ENCODE data around the gene ARID4B.
"Not testable (repeated sequence)": the region's sequence is repeated elsewhere in the genome, so short reads cannot be mapped to it uniquely, and the experiment has no call there.

ARID4B gene

GRCh38 chr1:235298758-235299157 lies 29.2 kb downstream of the ARID4B start:
- DNase-seq (ENCODE audit: low read depth), result no peak

GRCh38 chr1:235297579-235297978 lies 30.4 kb downstream of the ARID4B start:
- DNase-seq (ENCODE audit: low read depth), result no peak

- no peak for DNase-seq (ENCODE audit: low read depth)
Observed at GRCh38 chr1:235296729-235297128, 31.2 kb downstream of the ARID4B start.

- no peak for DNase-seq (ENCODE audit: low read depth)
Observed at GRCh38 chr1:235295902-235296350, 32.1 kb downstream of the ARID4B start.

GRCh38 chr1:235293322-235293942 lies 34.5 kb downstream of the ARID4B start:
- DNase-seq (ENCODE audit: low read depth), result no peak

- no peak for DNase-seq (ENCODE audit: low read depth)
Observed at GRCh38 chr1:235292790-235293189, 35.2 kb downstream of the ARID4B start.

- no peak for DNase-seq (ENCODE audit: low read depth)
Observed at GRCh38 chr1:235291599-235292091, 36.3 kb downstream of the ARID4B start.

GRCh38 chr1:235290740-235291502 lies 37.1 kb downstream of the ARID4B start:
- no peak for DNase-seq (ENCODE audit: low read depth)

GRCh38 chr1:235289859-235290739 lies 37.9 kb downstream of the ARID4B start:
- no peak for DNase-seq (ENCODE audit: low read depth)

- DNase-seq (ENCODE audit: low read depth), result no peak
Observed at GRCh38 chr1:235287208-235287882, 40.6 kb downstream of the ARID4B start.

GRCh38 chr1:235286667-235287066 lies 41.3 kb downstream of the ARID4B start:
- no peak for DNase-seq (ENCODE audit: low read depth)

- DNase-seq (ENCODE audit: low read depth), result no peak
Observed at GRCh38 chr1:235284231-235284769, 43.7 kb downstream of the ARID4B start.

- DNase-seq (ENCODE audit: low read depth), result not testable (repeated sequence)
Observed at GRCh38 chr1:235283636-235284035, 44.3 kb downstream of the ARID4B start.

GRCh38 chr1:235280467-235280866 lies 47.5 kb downstream of the ARID4B start:
- no peak for DNase-seq (ENCODE audit: low read depth)

- DNase-seq (ENCODE audit: low read depth), result no peak
Observed at GRCh38 chr1:235279694-235280093, 48.3 kb downstream of the ARID4B start.

- no peak for DNase-seq (ENCODE audit: low read depth)
Observed at GRCh38 chr1:235278915-235279292, 49.1 kb downstream of the ARID4B start.

- no peak for DNase-seq (ENCODE audit: low read depth)
Observed at GRCh38 chr1:235278233-235278914, 49.6 kb downstream of the ARID4B start.

GRCh38 chr1:235277709-235278108 lies 50.3 kb downstream of the ARID4B start:
- no peak for DNase-seq (ENCODE audit: low read depth)

GRCh38 chr1:235275836-235276235 lies 52.1 kb downstream of the ARID4B start:
- DNase-seq (ENCODE audit: low read depth), result no peak

- DNase-seq (ENCODE audit: low read depth), result no peak
Observed at GRCh38 chr1:235275223-235275622, 52.8 kb downstream of the ARID4B start.

- DNase-seq (ENCODE audit: low read depth), result no peak
Observed at GRCh38 chr1:235272851-235273250, 55.1 kb downstream of the ARID4B start.
